ENCODE results near the gene FEM1A.

GRCh38 chr19:4748185-4748584 lies 43.3 kb upstream of the FEM1A start:
- TF ChIP-seq PCBP2 (optimal IDR thresholded peaks at IDR 0.05; ENCODE audit: low read depth, low read length, poor library complexity, severe bottlenecking) = no peak
- no peak for TF ChIP-seq TBX3 (IDR thresholded peaks at IDR 0.05; ENCODE audit: borderline replicate concordance)
- TF ChIP-seq HOMEZ (CRISPR knock-in tag; IDR thresholded peaks at IDR 0.05; ENCODE audit: low read depth) = no peak
- no peak for TF ChIP-seq FOXJ3 (CRISPR knock-in tag; IDR thresholded peaks at IDR 0.05; ENCODE audit: borderline replicate concordance)
